GM23338 (cell line): ENCODE measurements around the gene FYN. TPM values are rescaled to one million over a fixed set of nuclear protein-coding genes. Genes with fewer than 3 reads are reported as not detected.

ENCODE experiments used
- ATAC-seq: fragments of 200-7000 bp; cut with Tn5 transposase; 3 replicates; pipeline ENCODE4 v1.9.1; 2020
- DNase-seq: peaks from one replicate; pipeline ENCODE4 v3.0.0-alpha.2; 2015; ENCODE audit warnings: low spot score
- H2AFZ ChIP-seq: fragments of 200-600 bp; sonication (generic); 2 replicates; pipeline ENCODE4 v1.8.0; 2016; ENCODE audit warnings: antibody characterized with exemption, mild to moderate bottlenecking, moderate library complexity
- H3F3A ChIP-seq: fragments of 200-600 bp; sonication (generic); replicated peaks from 2 replicates; pipeline ENCODE4 v1.8.0; 2017; ENCODE audit warnings: antibody characterized with exemption, mixed run types, low read depth
- H3K27ac ChIP-seq: fragments of 200-600 bp; sonication (generic); 2 replicates; pipeline ENCODE4 v1.6.1; 2016; ENCODE audit warnings: low read depth
- H3K27me3 ChIP-seq: fragments of 200-600 bp; sonication (generic); 2 replicates; pipeline ENCODE4 v1.8.0; 2016; ENCODE audit warnings: mild to moderate bottlenecking, mixed run types, moderate library complexity; ENCODE audit not compliant: insufficient read depth
- H3K36me3 ChIP-seq: fragments of 200-600 bp; sonication (generic); 2 replicates; pipeline ENCODE4 v1.8.0; 2016; ENCODE audit warnings: mild to moderate bottlenecking; ENCODE audit not compliant: insufficient read depth
- H3K4me1 ChIP-seq: fragments of 200-600 bp; sonication (generic); 2 replicates; pipeline ENCODE4 v1.8.0; 2016; ENCODE audit warnings: mild to moderate bottlenecking, moderate library complexity; ENCODE audit not compliant: insufficient read depth
- H3K4me2 ChIP-seq: fragments of 200-600 bp; sonication (generic); 2 replicates; pipeline ENCODE4 v1.7.1; 2017; ENCODE audit warnings: mixed run types
- H3K4me3 ChIP-seq: fragments of 200-600 bp; sonication (generic); 2 replicates; pipeline ENCODE4 v1.6.1; 2016; ENCODE audit warnings: mixed run types
- H3K79me2 ChIP-seq: fragments of 200-600 bp; sonication (generic); replicated peaks from 2 replicates; pipeline ENCODE4 v1.8.0; 2017; ENCODE audit warnings: mild to moderate bottlenecking; ENCODE audit not compliant: insufficient read depth
- H3K9me2 ChIP-seq: fragments of 200-600 bp; sonication (generic); 2 replicates; pipeline ENCODE4 v1.8.0; 2017; ENCODE audit not compliant: insufficient read depth
- H4K20me1 ChIP-seq: fragments of 200-600 bp; sonication (generic); replicated peaks from 2 replicates; pipeline ENCODE4 v1.8.0; 2017; ENCODE audit warnings: mild to moderate bottlenecking; ENCODE audit not compliant: insufficient read depth
- H3K27ac Mint-ChIP-seq: 2 replicates; pipeline ENCODE4 v1.8.0; 2020; ENCODE audit warnings: inconsistent platforms, mild to moderate bottlenecking, moderate library complexity, mixed read lengths
- H3K27me3 Mint-ChIP-seq: 3 replicates; pipeline ENCODE4 v1.8.0; 2022; ENCODE audit warnings: low read depth, mild to moderate bottlenecking, moderate library complexity, mixed read lengths, inconsistent platforms; ENCODE audit not compliant: insufficient read depth, poor library complexity
- H3K36me3 Mint-ChIP-seq: 3 replicates; pipeline ENCODE4 v1.8.0; 2021; ENCODE audit warnings: low read depth, mild to moderate bottlenecking, inconsistent platforms, moderate library complexity, mixed read lengths
- H3K4me1 Mint-ChIP-seq: 3 replicates; pipeline ENCODE4 v1.8.0; 2020; ENCODE audit warnings: mild to moderate bottlenecking, inconsistent platforms, mixed read lengths
- H3K4me3 Mint-ChIP-seq: 3 replicates; pipeline ENCODE4 v1.8.0; 2021; ENCODE audit warnings: moderate library complexity, mild to moderate bottlenecking, inconsistent platforms, mixed read lengths
- H3K9me3 Mint-ChIP-seq: 3 replicates; pipeline ENCODE4 v1.8.0; 2020; ENCODE audit warnings: moderate library complexity, mild to moderate bottlenecking, inconsistent platforms, mixed read lengths
- CREB1 ChIP-seq: fragments of 250-450 bp; sonication (Bioruptor Pico); IDR thresholded peaks from 2 replicates; pipeline ENCODE4 v1.5.0; 2020; ENCODE audit warnings: low read depth, mild to moderate bottlenecking, moderate library complexity
- CTCF ChIP-seq, 2 experiments: fragments of 200-600 bp in 1 of 2; sonication (generic) in 1 of 2; conservative IDR thresholded peaks; 2 replicates each; pipeline versions ENCODE4 v1.5.1 to v1.6.1; 2016 to 2017; ENCODE audit warnings: antibody characterized with exemption in 2 of 2, low read depth in 2 of 2, mild to moderate bottlenecking in 2 of 2, moderate library complexity in 1 of 2
- ETS1 ChIP-seq: IDR thresholded peaks from 2 replicates; pipeline ENCODE4 v1.6.1; 2016; ENCODE audit warnings: antibody characterized with exemption
- EZH2 ChIP-seq: fragments of 200-600 bp; sonication (generic); IDR thresholded peaks from one replicate; pipeline ENCODE4 v1.8.0; 2017; ENCODE audit warnings: antibody characterized with exemption, mild to moderate bottlenecking, low read depth; ENCODE audit not compliant: unreplicated experiment
- EZH2phosphoT487 ChIP-seq: fragments of 200-600 bp; sonication (generic); IDR thresholded peaks from one replicate; pipeline ENCODE4 v1.8.1; 2018; ENCODE audit warnings: antibody characterized with exemption; ENCODE audit not compliant: unreplicated experiment
- JUNB ChIP-seq: IDR thresholded peaks from one replicate; pipeline ENCODE4 v1.6.1; 2016; ENCODE audit warnings: antibody characterized with exemption; ENCODE audit not compliant: unreplicated experiment
- NANOG ChIP-seq: IDR thresholded peaks from 2 replicates; pipeline ENCODE4 v1.6.1; 2016; ENCODE audit warnings: antibody characterized with exemption, borderline replicate concordance
- POLR2AphosphoS5 ChIP-seq: IDR thresholded peaks from 2 replicates; pipeline ENCODE4 v1.6.1; 2016; ENCODE audit warnings: antibody characterized with exemption, low read depth
- REST ChIP-seq: IDR thresholded peaks from one replicate; pipeline ENCODE4 v1.6.1; 2018; ENCODE audit warnings: antibody characterized with exemption; ENCODE audit not compliant: unreplicated experiment
- ZNF114 ChIP-seq: fragments of 250-450 bp; sonication (Bioruptor Pico); IDR thresholded peaks from 2 replicates; pipeline ENCODE4 v1.5.0; 2020; ENCODE audit warnings: mild to moderate bottlenecking, moderate library complexity
- polyA plus RNA-seq: library from polyadenylated mRNA; unstranded; fragments of >200 nt; fragmentation: Nextera tagmentation; extraction: Ambion mirVana; gene quantifications from 2 replicates; pipeline ENCODE4 v1.2.1, GENCODE V29; 2016
- total RNA-seq: library from RNA; depleted of rRNA; stranded (reverse); fragments of >200 nt; shearing (Covaris generic); gene quantifications from 2 replicates; pipeline ENCODE4 v1.2.3, GENCODE V29; 2014

Gene FYN
- total and polyA plus RNA-seq, 2 experiments from 2014 or later, result 46.8 to 143 TPM

GRCh38 chr6:111718990-111719389 lies 154.3 kb downstream of the FYN start (continued):
- TF ChIP-seq CTCF (conservative IDR thresholded peaks at IDR 0.05; ENCODE audit: low read depth in 2 of 2) (no peak), JUNB (no peak), CREB1 (CRISPR knock-in tag) (no peak), POLR2AphosphoS5 (no peak), REST (no peak), EZH2phosphoT487 (no peak), ETS1 (no peak)

DNA sequence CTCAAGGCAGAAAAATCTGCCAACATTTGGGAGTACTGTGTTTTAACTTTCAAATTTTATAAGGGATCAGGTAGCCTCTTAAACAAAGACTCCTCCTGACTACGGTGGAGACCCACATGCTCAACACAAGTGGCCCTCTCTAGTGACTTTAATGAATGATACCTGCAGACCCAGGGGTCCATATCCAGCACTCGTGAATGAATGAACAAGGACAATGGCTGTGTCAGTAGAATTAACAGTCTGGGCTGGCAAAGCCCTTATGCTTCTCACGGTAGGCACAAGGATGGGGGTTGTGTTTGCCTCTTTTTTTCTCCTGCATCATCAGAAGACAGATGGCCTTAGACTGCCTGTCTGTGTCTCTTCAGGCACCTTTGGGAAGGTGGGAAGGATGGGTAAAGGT lies 154.9 kb downstream of the FYN start:
- H3K4me1 ChIP-seq, result peaks cover 14% of the 10 kb centered on the region; the same call in 1 of the 2 replicates
- H3K27me3 ChIP-seq, result no peaks in the 10 kb centered on the region
- DNase-seq, result no peak
- Mint-ChIP-seq H3K4me3 (no peak overlapping the region), H3K36me3 (peaks cover 34% of the 10 kb centered on the region), H3K27ac (no peak overlapping the region), H3K9me3 (no peaks in the 10 kb centered on the region), H3K27me3 (no peaks in the 10 kb centered on the region), H3K4me1 (peaks cover 9% of the 10 kb centered on the region)
- peaks cover 3% of the 10 kb centered on the region; the same call in 1 of the 2 replicates for H4K20me1 ChIP-seq
- H3K4me3 ChIP-seq, result no peak overlapping the region
- no peak overlapping the region for H3K4me2 ChIP-seq
- peaks cover 11% of the 10 kb centered on the region; the same call in 1 of the 2 replicates for H3K79me2 ChIP-seq
- H2AFZ ChIP-seq, result no peak overlapping the region
- no peak overlapping the region for H3K27ac ChIP-seq
- H3F3A ChIP-seq, result no peaks in the 10 kb centered on the region
- H3K9me2 ChIP-seq, result no peaks in the 10 kb centered on the region
- H3K36me3 ChIP-seq, result no peaks in the 10 kb centered on the region; the same call in 1 of the 2 replicates
- ATAC-seq, result no peak
- no peak for TF ChIP-seq ZNF114 (CRISPR knock-in tag)
- TF ChIP-seq EZH2phosphoT487, result no peak
- no peak for TF ChIP-seq CTCF (conservative IDR thresholded peaks at IDR 0.05; ENCODE audit: low read depth in 2 of 2)
- no peak for TF ChIP-seq NANOG
- no peak for TF ChIP-seq JUNB
- TF ChIP-seq EZH2, result no peak
- TF ChIP-seq REST, result no peak
